Measurements from ENCODE around the gene IWS1.
"Not testable (repeated sequence)": the region's sequence is repeated elsewhere in the genome, so short reads cannot be mapped to it uniquely, and the experiment has no call there.

Gene IWS1

GRCh38 chr2:127560201-127560930 lies 34.1 kb upstream of the IWS1 start:
- DNase-seq (ENCODE audit: low read depth): no peak

- no peak for DNase-seq (ENCODE audit: low read depth)
Observed at GRCh38 chr2:127559454-127559853, 33.2 kb upstream of the IWS1 start.

- DNase-seq (ENCODE audit: low read depth): no peak
Observed at GRCh38 chr2:127558911-127559310, 32.6 kb upstream of the IWS1 start.

- no peak for DNase-seq (ENCODE audit: low read depth)
Observed at GRCh38 chr2:127552846-127553245, 26.6 kb upstream of the IWS1 start.

- no peak for DNase-seq (ENCODE audit: low read depth)
Observed at GRCh38 chr2:127552336-127552735, 26.0 kb upstream of the IWS1 start.

- DNase-seq (ENCODE audit: low read depth): no peak
Observed at GRCh38 chr2:127551221-127551930, 25.1 kb upstream of the IWS1 start.

GRCh38 chr2:127546797-127547196 lies 20.5 kb upstream of the IWS1 start:
- DNase-seq (ENCODE audit: low read depth): no peak

GRCh38 chr2:127545796-127546195 lies 19.5 kb upstream of the IWS1 start:
- DNase-seq (ENCODE audit: low read depth): no peak

- DNase-seq (ENCODE audit: low read depth): no peak
Observed at GRCh38 chr2:127545189-127545588, 18.9 kb upstream of the IWS1 start.

GRCh38 chr2:127543013-127543501 lies 16.8 kb upstream of the IWS1 start:
- not testable (repeated sequence) for DNase-seq (ENCODE audit: low read depth)

GRCh38 chr2:127542231-127542630 lies 15.9 kb upstream of the IWS1 start:
- DNase-seq (ENCODE audit: low read depth): no peak

- DNase-seq (ENCODE audit: low read depth): no peak
Observed at GRCh38 chr2:127541809-127542208, 15.5 kb upstream of the IWS1 start.

GRCh38 chr2:127537644-127538043 lies 11.4 kb upstream of the IWS1 start:
- no peak for DNase-seq (ENCODE audit: low read depth)

GRCh38 chr2:127536707-127537541 lies 10.6 kb upstream of the IWS1 start:
- DNase-seq (ENCODE audit: low read depth): no peak

GRCh38 chr2:127535918-127536317 lies 9.6 kb upstream of the IWS1 start:
- DNase-seq (ENCODE audit: low read depth): no peak

GRCh38 chr2:127535422-127535901 lies 9.2 kb upstream of the IWS1 start, which contains the start of gene MYO7B:
MYO7B (plus strand) TSS chr2:127535683; CDS start chr2:127559723, 24,040 bp downstream.
- DNase-seq (ENCODE audit: low read depth): no peak

GRCh38 chr2:127532296-127532695 lies 6.0 kb upstream of the IWS1 start:
- no peak for DNase-seq (ENCODE audit: low read depth)

GRCh38 chr2:127531221-127531648 lies 4.9 kb upstream of the IWS1 start:
- no peak for DNase-seq (ENCODE audit: low read depth)

GRCh38 chr2:127530245-127531140 lies 4.2 kb upstream of the IWS1 start:
- no peak for DNase-seq (ENCODE audit: low read depth)

- DNase-seq (ENCODE audit: low read depth): not testable (repeated sequence)
Observed at GRCh38 chr2:127529416-127529815, 3.1 kb upstream of the IWS1 start.

GRCh38 chr2:127528487-127528886 lies 2.2 kb upstream of the IWS1 start:
- no peak for DNase-seq (ENCODE audit: low read depth)
